ENCODE data around the gene UBN2.
"Not testable (repeated sequence)": the region's sequence is repeated elsewhere in the genome, so short reads cannot be mapped to it uniquely, and the experiment has no call there.

Gene UBN2

GRCh38 chr7:139225286-139226157 lies 5.5 kb upstream of the UBN2 start:
- not testable (repeated sequence) for H3K4me3 Mint-ChIP-seq; H3K36me3 Mint-ChIP-seq (ENCODE audit: low read depth); H3K9me3 Mint-ChIP-seq; H3K4me1 Mint-ChIP-seq (ENCODE audit: low read depth); H3K27ac Mint-ChIP-seq
- peaks cover 10% of the 10 kb centered on the region for H3K27me3 Mint-ChIP-seq

- peaks cover 14% of the 10 kb centered on the region for H3K4me1 Mint-ChIP-seq (ENCODE audit: low read depth)
- H3K9me3 Mint-ChIP-seq; H3K36me3 Mint-ChIP-seq (ENCODE audit: low read depth); H3K27ac Mint-ChIP-seq; H3K4me3 Mint-ChIP-seq: not testable (repeated sequence)
- H3K27me3 Mint-ChIP-seq = peaks cover 10% of the 10 kb centered on the region
Measured at GRCh38 chr7:139226158-139226515, 4.9 kb upstream of the UBN2 start.

- Mint-ChIP-seq H3K4me1 (ENCODE audit: low read depth) (peaks cover 15% of the 10 kb centered on the region), H3K27me3 (peaks cover 10% of the 10 kb centered on the region)
- H3K36me3 Mint-ChIP-seq (ENCODE audit: low read depth); H3K9me3 Mint-ChIP-seq; H3K4me3 Mint-ChIP-seq; H3K27ac Mint-ChIP-seq: not testable (repeated sequence)
Measured at GRCh38 chr7:139226988-139227488, 4.0 kb upstream of the UBN2 start.

- Mint-ChIP-seq H3K9me3 (no peaks in the 10 kb centered on the region), H3K27ac (no peak overlapping the region)
Measured at GRCh38 chr7:139230023-139230422, 1.0 kb upstream of the UBN2 start.

GRCh38 chr7:139230484-139230773 lies 608 bp upstream of the UBN2 start:
- H3K27ac Mint-ChIP-seq = peak overlapping the region; percentile 97

More at GRCh38 chr7:139230023-139230422, 1.0 kb upstream of the UBN2 start:
- H3K4me3 Mint-ChIP-seq = peak overlapping the region; percentile 99
- peaks cover 4% of the 10 kb centered on the region for H3K36me3 Mint-ChIP-seq (ENCODE audit: low read depth)
- H3K27me3 Mint-ChIP-seq = peaks cover 10% of the 10 kb centered on the region
- H3K4me1 Mint-ChIP-seq (ENCODE audit: low read depth) = peaks cover 31% of the 10 kb centered on the region

GRCh38 chr7:139231513-139232376 lies 708 bp downstream of the UBN2 start:
- Mint-ChIP-seq H3K9me3 (no peaks in the 10 kb centered on the region), H3K27me3 (peaks cover 10% of the 10 kb centered on the region), H3K4me3 (peak overlapping the region; percentile 99), H3K27ac (peak overlapping the region; percentile 59), H3K4me1 (ENCODE audit: low read depth) (peaks cover 31% of the 10 kb centered on the region), H3K36me3 (ENCODE audit: low read depth) (peaks cover 4% of the 10 kb centered on the region)

More at GRCh38 chr7:139230484-139230773, 608 bp upstream of the UBN2 start:
- Mint-ChIP-seq H3K9me3 (no peaks in the 10 kb centered on the region), H3K36me3 (ENCODE audit: low read depth) (peaks cover 4% of the 10 kb centered on the region), H3K4me1 (ENCODE audit: low read depth) (peaks cover 31% of the 10 kb centered on the region), H3K27me3 (peaks cover 10% of the 10 kb centered on the region), H3K4me3 (peak overlapping the region; percentile 99)

- Mint-ChIP-seq H3K27ac (peak overlapping the region; percentile 59), H3K4me1 (ENCODE audit: low read depth) (peaks cover 31% of the 10 kb centered on the region), H3K9me3 (no peaks in the 10 kb centered on the region)
Measured at GRCh38 chr7:139232377-139232717, 1.3 kb downstream of the UBN2 start.

GRCh38 chr7:139232904-139233303 lies 1.9 kb downstream of the UBN2 start:
- Mint-ChIP-seq H3K4me1 (ENCODE audit: low read depth) (peaks cover 31% of the 10 kb centered on the region), H3K36me3 (ENCODE audit: low read depth) (peaks cover 10% of the 10 kb centered on the region), H3K9me3 (no peaks in the 10 kb centered on the region), H3K27me3 (peaks cover 10% of the 10 kb centered on the region), H3K4me3 (peak overlapping the region; percentile 94), H3K27ac (no peak overlapping the region)

More at GRCh38 chr7:139232377-139232717, 1.3 kb downstream of the UBN2 start:
- Mint-ChIP-seq H3K27me3 (peaks cover 10% of the 10 kb centered on the region), H3K36me3 (ENCODE audit: low read depth) (peaks cover 4% of the 10 kb centered on the region), H3K4me3 (peak overlapping the region; percentile 94)

- peaks cover 38% of the 10 kb centered on the region for H3K36me3 Mint-ChIP-seq (ENCODE audit: low read depth)
- no peaks in the 10 kb centered on the region for H3K27me3 Mint-ChIP-seq
- H3K4me3 Mint-ChIP-seq = no peak overlapping the region
- H3K27ac Mint-ChIP-seq = no peak overlapping the region
- no peaks in the 10 kb centered on the region for H3K9me3 Mint-ChIP-seq
- peaks cover 5% of the 10 kb centered on the region for H3K4me1 Mint-ChIP-seq (ENCODE audit: low read depth)
Measured at GRCh38 chr7:139241258-139241657, 10.2 kb downstream of the UBN2 start.

- Mint-ChIP-seq H3K36me3 (ENCODE audit: low read depth) (peaks cover 39% of the 10 kb centered on the region), H3K27ac (no peak overlapping the region), H3K4me3 (no peak overlapping the region), H3K9me3 (no peaks in the 10 kb centered on the region), H3K27me3 (no peaks in the 10 kb centered on the region), H3K4me1 (ENCODE audit: low read depth) (peaks cover 5% of the 10 kb centered on the region)
Measured at GRCh38 chr7:139242741-139243281, 11.8 kb downstream of the UBN2 start.

- no peak overlapping the region for H3K27ac Mint-ChIP-seq
- H3K9me3 Mint-ChIP-seq = no peaks in the 10 kb centered on the region
- no peak overlapping the region for H3K4me3 Mint-ChIP-seq
- H3K27me3 Mint-ChIP-seq = no peaks in the 10 kb centered on the region
- H3K36me3 Mint-ChIP-seq (ENCODE audit: low read depth) = peaks cover 42% of the 10 kb centered on the region
- H3K4me1 Mint-ChIP-seq (ENCODE audit: low read depth) = peaks cover 5% of the 10 kb centered on the region
Measured at GRCh38 chr7:139245401-139245800, 14.4 kb downstream of the UBN2 start.

- Mint-ChIP-seq H3K9me3 (no peaks in the 10 kb centered on the region), H3K27ac (no peak overlapping the region), H3K4me1 (ENCODE audit: low read depth) (peaks cover 5% of the 10 kb centered on the region), H3K27me3 (no peaks in the 10 kb centered on the region), H3K4me3 (no peak overlapping the region), H3K36me3 (ENCODE audit: low read depth) (peaks cover 47% of the 10 kb centered on the region)
Measured at GRCh38 chr7:139246494-139246893, 15.5 kb downstream of the UBN2 start.

GRCh38 chr7:139246905-139247304 lies 15.9 kb downstream of the UBN2 start:
- peaks cover 5% of the 10 kb centered on the region for H3K4me1 Mint-ChIP-seq (ENCODE audit: low read depth)
- no peak overlapping the region for H3K4me3 Mint-ChIP-seq
- no peaks in the 10 kb centered on the region for H3K27me3 Mint-ChIP-seq
- no peaks in the 10 kb centered on the region for H3K9me3 Mint-ChIP-seq
- H3K36me3 Mint-ChIP-seq (ENCODE audit: low read depth) = peaks cover 51% of the 10 kb centered on the region
- H3K27ac Mint-ChIP-seq = no peak overlapping the region

GRCh38 chr7:139249179-139249810 lies 18.3 kb downstream of the UBN2 start:
- Mint-ChIP-seq H3K9me3 (no peaks in the 10 kb centered on the region), H3K27ac (no peak overlapping the region), H3K4me3 (no peak overlapping the region), H3K4me1 (ENCODE audit: low read depth) (no peaks in the 10 kb centered on the region), H3K36me3 (ENCODE audit: low read depth) (peaks cover 44% of the 10 kb centered on the region), H3K27me3 (no peaks in the 10 kb centered on the region)

Measured in stimulated activated naive CD8-positive, alpha-beta T cell treated with anti-CD3 and anti-CD28 coated beads, Interleukin-15, Interleukin-2, amounts not matched to agents 100 ng/mL and 50 ng/mL, for 24 hours (primary cell).